Type B pancreatic cell (in vitro differentiated cells): ENCODE data around the gene MRPL49. TPM values are rescaled to one million over a fixed set of nuclear protein-coding genes. Genes with fewer than 3 reads are reported as not detected.

ENCODE experiments used
- DNase-seq: peaks from one replicate; pipeline ENCODE4 v3.0.0; 2021; ENCODE audit warnings: mixed read lengths; ENCODE audit not compliant: unreplicated experiment; ENCODE audit errors: extremely low spot score
- H3K27ac Mint-ChIP-seq: 2 replicates; pipeline ENCODE4 v1.8.0; 2021; ENCODE audit warnings: mild to moderate bottlenecking, mixed read lengths
- H3K27me3 Mint-ChIP-seq: 2 replicates; pipeline ENCODE4 v1.8.0; 2021; ENCODE audit warnings: mixed read lengths
- H3K36me3 Mint-ChIP-seq: 2 replicates; pipeline ENCODE4 v1.8.0; 2021; ENCODE audit warnings: mixed read lengths
- H3K4me1 Mint-ChIP-seq: one replicate; pipeline ENCODE4 v1.8.0; 2021; ENCODE audit warnings: mixed read lengths; ENCODE audit not compliant: unreplicated experiment
- H3K4me3 Mint-ChIP-seq: 2 replicates; pipeline ENCODE4 v1.8.0; 2021; ENCODE audit warnings: mild to moderate bottlenecking, mixed read lengths
- H3K9me3 Mint-ChIP-seq: 2 replicates; pipeline ENCODE4 v1.8.0; 2021; ENCODE audit warnings: mixed read lengths
- CTCF ChIP-seq: fragments of 200-600 bp; sonication (generic); conservative IDR thresholded peaks from 2 replicates; pipeline ENCODE4 v1.5.0; 2021; ENCODE audit warnings: antibody characterized with exemption, mild to moderate bottlenecking
- total RNA-seq: library from RNA; stranded (reverse); gene quantifications from 2 replicates; pipeline ENCODE4 v1.2.1, GENCODE V29; 2021; ENCODE audit warnings: low replicate concordance

MRPL49 gene
- total RNA-seq, 1 donor from 2014 or later: 49.1 TPM

- H3K4me1 Mint-ChIP-seq: peaks cover 10% of the 10 kb centered on the region
- no peaks in the 10 kb centered on the region for H3K9me3 Mint-ChIP-seq
- no peak overlapping the region for H3K27ac Mint-ChIP-seq
- no peaks in the 10 kb centered on the region for H3K27me3 Mint-ChIP-seq
- DNase-seq: no peak
- TF ChIP-seq CTCF: no peak
- H3K36me3 Mint-ChIP-seq: peaks cover 11% of the 10 kb centered on the region
- H3K4me3 Mint-ChIP-seq: no peak overlapping the region
Measured at GRCh38 chr11:65087216-65087615, 34.9 kb upstream of the MRPL49 start.

- H3K4me3 Mint-ChIP-seq: no peak overlapping the region
Measured at GRCh38 chr11:65087827-65088226, 34.3 kb upstream of the MRPL49 start.

GRCh38 chr11:65089621-65090020 is 32.5 kb upstream of the MRPL49 start:
- peaks cover 4% of the 10 kb centered on the region for H3K4me1 Mint-ChIP-seq
- no peak overlapping the region for H3K4me3 Mint-ChIP-seq
- DNase-seq: no peak
- TF ChIP-seq CTCF: no peak
- no peaks in the 10 kb centered on the region for H3K27me3 Mint-ChIP-seq
- H3K9me3 Mint-ChIP-seq: no peaks in the 10 kb centered on the region
- H3K36me3 Mint-ChIP-seq: peaks cover 11% of the 10 kb centered on the region
- no peak overlapping the region for H3K27ac Mint-ChIP-seq

More at GRCh38 chr11:65087827-65088226, 34.3 kb upstream of the MRPL49 start:
- H3K27ac Mint-ChIP-seq: no peak overlapping the region
- no peak for DNase-seq
- no peak for TF ChIP-seq CTCF
- peaks cover 7% of the 10 kb centered on the region for H3K4me1 Mint-ChIP-seq
- H3K27me3 Mint-ChIP-seq: no peaks in the 10 kb centered on the region
- peaks cover 11% of the 10 kb centered on the region for H3K36me3 Mint-ChIP-seq
- H3K9me3 Mint-ChIP-seq: no peaks in the 10 kb centered on the region

GRCh38 chr11:65090628-65091027 is 31.5 kb upstream of the MRPL49 start:
- no peak overlapping the region for H3K27ac Mint-ChIP-seq
- H3K4me1 Mint-ChIP-seq: peaks cover 5% of the 10 kb centered on the region
- no peaks in the 10 kb centered on the region for H3K9me3 Mint-ChIP-seq
- no peak overlapping the region for H3K4me3 Mint-ChIP-seq
- H3K36me3 Mint-ChIP-seq: peaks cover 9% of the 10 kb centered on the region
- H3K27me3 Mint-ChIP-seq: no peaks in the 10 kb centered on the region
- DNase-seq: no peak
- no peak for TF ChIP-seq CTCF

- Mint-ChIP-seq H3K4me3 (peak overlapping the region; percentile 95), H3K4me1 (peaks cover 9% of the 10 kb centered on the region)
- TF ChIP-seq CTCF: no peak
Measured at GRCh38 chr11:65095427-65095826, 26.7 kb upstream of the MRPL49 start.

More at GRCh38 chr11:65095427-65095826, 26.7 kb upstream of the MRPL49 start:
- Mint-ChIP-seq H3K9me3 (no peaks in the 10 kb centered on the region), H3K27me3 (no peaks in the 10 kb centered on the region), H3K36me3 (no peaks in the 10 kb centered on the region), H3K27ac (peak overlapping the region; percentile 90)
- no peak for DNase-seq
